Bronchial epithelial cell (primary cell): ENCODE data around the gene TARBP2. TPM values are rescaled to one million over a fixed set of nuclear protein-coding genes. Genes with fewer than 3 reads are reported as not detected.

ENCODE experiments used
- DNase-seq: peaks from one replicate; pipeline ENCODE4 v3.0.0-alpha.2; 2010; ENCODE audit warnings: low read depth
- FAIRE-seq: peaks from 2 replicates; lab custom pipeline; 2011; peaks lifted over from hg19 to GRCh38; lab: Jason Lieb, UNC
- H3K27me3 ChIP-seq: 2 replicates; pipeline ENCODE4 v1.5.1; 2011; ENCODE audit warnings: low read length; ENCODE audit not compliant: control insufficient read depth, insufficient read depth
- H3K36me3 ChIP-seq: 2 replicates; pipeline ENCODE4 v1.5.1; 2011; ENCODE audit warnings: low read length; ENCODE audit not compliant: control insufficient read depth, insufficient read depth
- H3K4me3 ChIP-seq: 2 replicates; pipeline ENCODE4 v1.5.1; 2011; ENCODE audit warnings: mild to moderate bottlenecking, low read depth, low read length, control low read depth
- total RNA-seq: library from RNA; depleted of rRNA; stranded (reverse); fragments of >200 nt; gene quantifications from 2 replicates; pipeline ENCODE4 v1.2.1, GENCODE V29; 2014
- TF ChIP-seq, protein P1 (sequence below): IDR thresholded peaks from 2 replicates; pipeline ENCODE4 v1.5.1; 2011; ENCODE audit warnings: mild to moderate bottlenecking, moderate library complexity, low read length, control low read depth, inconsistent platforms; ENCODE audit not compliant: insufficient read depth, severe bottlenecking

TARBP2 gene
- total RNA-seq, 1 donor from 2014 or later, result 27.6 TPM

DNA sequence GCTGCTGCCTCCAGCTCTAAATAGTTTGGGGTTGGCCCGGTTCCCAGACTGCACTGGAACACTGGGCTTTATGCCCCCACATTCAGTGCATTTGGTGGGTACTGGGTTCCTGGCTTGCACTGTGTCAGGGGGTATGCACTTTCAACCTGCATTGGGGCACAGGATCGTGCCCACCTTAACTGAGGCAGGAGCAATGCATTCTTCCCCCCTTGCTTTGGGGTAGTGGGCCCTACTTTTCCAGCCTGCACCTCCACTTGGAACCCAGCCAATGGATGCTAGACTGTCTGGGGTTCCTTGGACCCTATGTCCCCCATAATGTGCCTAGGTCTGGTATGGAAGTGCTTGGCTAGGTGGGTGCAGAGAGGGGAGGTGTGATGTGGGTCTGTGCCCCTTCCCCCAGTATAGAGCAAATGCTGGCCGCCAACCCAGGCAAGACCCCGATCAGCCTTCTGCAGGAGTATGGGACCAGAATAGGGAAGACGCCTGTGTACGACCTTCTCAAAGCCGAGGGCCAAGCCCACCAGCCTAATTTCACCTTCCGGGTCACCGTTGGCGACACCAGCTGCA lies 615 bp downstream of the TARBP2 start:
- TF ChIP-seq, protein P1, sequence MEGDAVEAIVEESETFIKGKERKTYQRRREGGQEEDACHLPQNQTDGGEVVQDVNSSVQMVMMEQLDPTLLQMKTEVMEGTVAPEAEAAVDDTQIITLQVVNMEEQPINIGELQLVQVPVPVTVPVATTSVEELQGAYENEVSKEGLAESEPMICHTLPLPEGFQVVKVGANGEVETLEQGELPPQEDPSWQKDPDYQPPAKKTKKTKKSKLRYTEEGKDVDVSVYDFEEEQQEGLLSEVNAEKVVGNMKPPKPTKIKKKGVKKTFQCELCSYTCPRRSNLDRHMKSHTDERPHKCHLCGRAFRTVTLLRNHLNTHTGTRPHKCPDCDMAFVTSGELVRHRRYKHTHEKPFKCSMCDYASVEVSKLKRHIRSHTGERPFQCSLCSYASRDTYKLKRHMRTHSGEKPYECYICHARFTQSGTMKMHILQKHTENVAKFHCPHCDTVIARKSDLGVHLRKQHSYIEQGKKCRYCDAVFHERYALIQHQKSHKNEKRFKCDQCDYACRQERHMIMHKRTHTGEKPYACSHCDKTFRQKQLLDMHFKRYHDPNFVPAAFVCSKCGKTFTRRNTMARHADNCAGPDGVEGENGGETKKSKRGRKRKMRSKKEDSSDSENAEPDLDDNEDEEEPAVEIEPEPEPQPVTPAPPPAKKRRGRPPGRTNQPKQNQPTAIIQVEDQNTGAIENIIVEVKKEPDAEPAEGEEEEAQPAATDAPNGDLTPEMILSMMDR, result no peak
- DNase-seq (no peak), FAIRE-seq (no peak)
- peak overlapping the region; percentile 70 for H3K4me3 ChIP-seq
- no peaks in the 10 kb centered on the region for H3K27me3 ChIP-seq
- peaks cover 12% of the 10 kb centered on the region for H3K36me3 ChIP-seq

DNA sequence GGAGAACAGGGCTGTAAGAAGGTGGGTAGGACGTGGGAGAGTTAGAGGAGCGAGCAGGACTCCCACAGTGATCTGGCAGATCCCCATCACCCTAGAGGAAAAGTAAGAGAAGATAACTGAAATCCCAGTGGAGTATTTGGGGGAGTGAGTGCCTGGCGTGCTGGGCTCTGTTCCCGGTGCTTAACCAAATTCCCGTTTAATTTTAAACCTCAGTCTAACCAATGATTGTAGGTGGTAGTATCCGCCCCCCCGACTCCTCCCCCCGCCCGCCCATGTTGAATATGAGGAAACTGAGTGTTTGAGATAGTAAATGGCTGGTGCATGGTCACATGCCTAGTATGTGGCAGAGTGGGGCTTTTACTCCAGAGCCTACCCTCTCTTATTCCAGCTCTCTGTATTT lies 1.2 kb downstream of the TARBP2 start:
- H3K4me3 ChIP-seq, result no peak overlapping the region
- DNase-seq (no peak), FAIRE-seq (no peak)
- no peaks in the 10 kb centered on the region for H3K27me3 ChIP-seq
- TF ChIP-seq, protein P1, result no peak
- peaks cover 13% of the 10 kb centered on the region for H3K36me3 ChIP-seq

DNA sequence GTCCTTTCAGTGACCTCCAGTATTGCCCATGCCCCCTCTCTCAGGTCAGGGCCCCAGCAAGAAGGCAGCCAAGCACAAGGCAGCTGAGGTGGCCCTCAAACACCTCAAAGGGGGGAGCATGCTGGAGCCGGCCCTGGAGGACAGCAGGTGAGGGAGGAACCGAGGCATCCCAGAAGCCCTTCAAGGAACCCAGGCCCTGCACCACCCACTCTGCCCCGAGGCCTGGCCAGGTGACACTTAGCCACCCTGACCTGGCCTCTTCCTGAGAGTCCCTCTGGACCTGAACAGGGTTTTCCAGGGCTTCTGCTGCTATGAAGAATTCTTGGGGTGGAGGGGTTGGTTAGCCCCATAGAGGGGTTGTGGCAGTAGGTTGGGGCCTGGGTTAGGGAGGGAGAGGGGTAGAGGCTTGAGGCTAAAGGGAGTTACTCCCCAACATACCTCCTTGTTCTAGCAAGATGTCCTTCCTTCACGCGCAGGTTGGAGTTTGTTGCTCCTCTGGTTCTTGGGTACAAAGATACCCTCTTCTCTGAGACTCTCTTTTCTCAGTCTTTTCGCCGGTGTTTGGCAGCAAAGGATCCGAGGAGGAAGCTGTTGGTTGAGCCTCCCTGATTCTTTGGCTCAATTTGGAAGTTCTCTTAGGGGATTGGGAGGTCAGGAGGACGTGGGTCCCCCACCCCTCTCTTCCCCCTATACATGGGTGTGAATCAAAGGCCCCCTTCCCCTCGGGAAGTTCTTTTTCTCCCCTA lies 2.1 kb downstream of the TARBP2 start:
- TF ChIP-seq, protein P1, result no peak
- Histone ChIP-seq H3K27me3 (no peaks in the 10 kb centered on the region), H3K4me3 (no peak overlapping the region), H3K36me3 (peaks cover 14% of the 10 kb centered on the region)
- DNase-seq, result no peak
- no peak for FAIRE-seq

DNA sequence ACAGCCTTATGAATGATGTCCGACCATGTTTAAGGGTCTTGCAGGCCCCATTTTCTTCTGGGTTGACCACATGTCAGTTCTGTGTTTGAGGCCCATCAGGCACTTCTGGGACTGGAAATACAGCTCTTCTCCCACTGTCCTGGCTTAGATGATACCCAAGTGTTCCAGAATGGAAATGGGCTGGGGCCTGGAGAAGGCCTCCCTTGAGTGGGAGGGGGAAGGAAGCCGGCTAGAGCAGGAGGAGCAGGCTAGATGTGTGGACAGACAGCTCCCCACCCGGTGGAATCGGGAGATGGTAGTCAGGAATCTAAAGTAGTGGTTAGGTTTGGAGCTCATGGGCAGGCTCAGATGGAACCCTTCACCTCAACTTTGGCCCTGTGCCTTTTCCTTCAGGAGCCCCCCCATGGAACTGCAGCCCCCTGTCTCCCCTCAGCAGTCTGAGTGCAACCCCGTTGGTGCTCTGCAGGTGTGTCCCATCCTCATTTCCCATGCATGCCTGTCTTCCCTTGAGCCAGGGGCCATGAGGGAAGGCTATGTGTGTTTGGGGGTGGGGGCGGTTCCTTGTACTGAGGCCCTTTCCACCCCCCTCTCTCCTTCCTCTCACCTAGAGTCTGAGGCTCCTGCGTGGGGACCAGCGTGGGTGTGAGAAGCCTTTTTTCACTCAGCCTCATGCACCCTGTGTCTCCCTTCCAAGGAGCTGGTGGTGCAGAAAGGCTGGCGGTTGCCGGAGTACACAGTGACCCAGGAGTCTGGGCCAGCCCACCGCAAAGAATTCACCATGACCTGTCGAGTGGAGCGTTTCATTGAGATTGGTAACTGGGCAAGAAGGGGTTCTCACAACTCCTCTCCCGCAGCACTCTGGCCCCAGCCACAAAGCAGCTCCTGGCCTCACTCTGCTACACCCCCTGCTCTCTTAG lies 3.2 kb downstream of the TARBP2 start:
- TF ChIP-seq, protein P1, result no peak
- no peaks in the 10 kb centered on the region for H3K27me3 ChIP-seq
- no peak for FAIRE-seq

DNA sequence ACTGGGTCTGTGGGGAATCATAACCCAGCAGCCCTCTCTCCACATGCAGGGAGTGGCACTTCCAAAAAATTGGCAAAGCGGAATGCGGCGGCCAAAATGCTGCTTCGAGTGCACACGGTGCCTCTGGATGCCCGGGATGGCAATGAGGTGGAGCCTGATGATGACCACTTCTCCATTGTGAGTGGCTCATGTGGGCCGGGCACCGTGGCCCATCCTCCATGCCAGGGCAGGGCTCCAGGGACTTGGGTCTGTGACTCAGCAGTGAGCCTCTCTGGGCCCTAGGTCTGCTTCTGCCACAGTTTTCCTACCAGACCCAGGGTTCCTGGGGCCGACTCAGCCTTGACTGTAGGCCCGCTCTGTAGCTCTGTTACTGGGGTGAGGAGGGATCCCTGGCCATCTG lies 4.0 kb downstream of the TARBP2 start:
- no peak overlapping the region for H3K4me3 ChIP-seq
- H3K36me3 ChIP-seq, result peaks cover 14% of the 10 kb centered on the region
- no peaks in the 10 kb centered on the region for H3K27me3 ChIP-seq
- no peak for DNase-seq
- TF ChIP-seq, protein P1, result no peak
- no peak for FAIRE-seq

More for the DNA sequence above, 3.2 kb downstream of the TARBP2 start:
- no peak for DNase-seq
- H3K36me3 ChIP-seq, result peaks cover 14% of the 10 kb centered on the region
- no peak overlapping the region for H3K4me3 ChIP-seq
